Hepatocyte (in vitro differentiated cells): Measurements from ENCODE around the gene APBB2. TPM values are rescaled to one million over a fixed set of nuclear protein-coding genes. Genes with fewer than 3 reads are reported as not detected.

Experiments used
- DNase-seq: peaks from one replicate; pipeline ENCODE4 v3.0.0-alpha.2; 2016; ENCODE audit warnings: low spot score
- H2AFZ ChIP-seq: fragments of 200-600 bp; sonication (generic); 2 replicates; pipeline ENCODE4 v1.6.0; 2016; ENCODE audit warnings: antibody characterized with exemption, mild to moderate bottlenecking
- H3K27ac ChIP-seq: fragments of 200-600 bp; sonication (generic); 2 replicates; pipeline ENCODE4 v1.5.1; 2016; ENCODE audit warnings: mild to moderate bottlenecking
- H3K27me3 ChIP-seq: fragments of 200-600 bp; sonication (generic); 2 replicates; pipeline ENCODE4 v1.6.1; 2016
- H3K36me3 ChIP-seq: fragments of 200-600 bp; sonication (generic); replicated peaks from 2 replicates; pipeline ENCODE4 v1.5.1; 2016; ENCODE audit warnings: low read depth; ENCODE audit not compliant: insufficient read depth
- H3K4me1 ChIP-seq: fragments of 200-600 bp; sonication (generic); 2 replicates; pipeline ENCODE4 v1.5.1; 2016; ENCODE audit warnings: mild to moderate bottlenecking, moderate library complexity; ENCODE audit not compliant: insufficient read depth
- H3K4me2 ChIP-seq: fragments of 200-600 bp; sonication (generic); 2 replicates; pipeline ENCODE4 v1.6.0; 2016
- H3K4me3 ChIP-seq: fragments of 200-600 bp; sonication (generic); 2 replicates; pipeline ENCODE4 v1.5.1; 2016; ENCODE audit warnings: mild to moderate bottlenecking
- H3K79me2 ChIP-seq: fragments of 200-600 bp; sonication (generic); 2 replicates; pipeline ENCODE4 v1.6.0; 2017; ENCODE audit warnings: mild to moderate bottlenecking
- H3K9me2 ChIP-seq: fragments of 200-600 bp; sonication (generic); replicated peaks from 2 replicates; pipeline ENCODE4 v1.6.0; 2017; ENCODE audit warnings: mild to moderate bottlenecking; ENCODE audit not compliant: insufficient read depth
- H3K9me3 ChIP-seq: fragments of 200-600 bp; sonication (generic); 2 replicates; pipeline ENCODE4 v1.5.1; 2016; ENCODE audit warnings: low read depth, mild to moderate bottlenecking
- H4K20me1 ChIP-seq: fragments of 200-600 bp; sonication (generic); 2 replicates; pipeline ENCODE4 v1.6.0; 2016; ENCODE audit warnings: mild to moderate bottlenecking; ENCODE audit not compliant: insufficient read depth, poor library complexity, severe bottlenecking
- CTCF ChIP-seq: fragments of 200-600 bp; sonication (generic); IDR thresholded peaks from 2 replicates; pipeline ENCODE4 v1.5.1; 2016; ENCODE audit warnings: antibody characterized with exemption, mild to moderate bottlenecking; ENCODE audit not compliant: poor library complexity
- EZH2 ChIP-seq: fragments of 200-600 bp; sonication (generic); IDR thresholded peaks from 2 replicates; pipeline ENCODE4 v1.6.1; 2016; ENCODE audit warnings: antibody characterized with exemption, mild to moderate bottlenecking, borderline replicate concordance
- EZH2phosphoT487 ChIP-seq: fragments of 200-600 bp; sonication (generic); IDR thresholded peaks from one replicate; pipeline ENCODE4 v1.6.1; 2018; ENCODE audit warnings: antibody characterized with exemption, mild to moderate bottlenecking, low read depth, moderate library complexity; ENCODE audit not compliant: unreplicated experiment, severe bottlenecking
- WGBS: methylation state at CpG from one replicate; pipeline ENCODE4 v1.1.6; 2016; ENCODE audit warnings: low lambda C conversion rate; ENCODE audit errors: missing lambda C conversion rate; 5-methylcytosine and 5-hydroxymethylcytosine counted together
- polyA plus RNA-seq: library from polyadenylated mRNA; unstranded; fragments of >200 nt; fragmentation: Nextera tagmentation; extraction: Ambion mirVana; gene quantifications from 2 replicates; pipeline ENCODE4 v1.2.1, GENCODE V29; 2016
- total RNA-seq: library from RNA; depleted of rRNA; stranded (reverse); fragments of >200 nt; gene quantifications from 2 replicates; pipeline ENCODE4 v1.2.3, GENCODE V29; 2014

APBB2 gene
- total and polyA plus RNA-seq, 2 experiments from 2014 or later: 23.4 to 47.5 TPM

GRCh38 chr4:40990236-40990898, 224.0 kb downstream of the APBB2 start:
- Histone ChIP-seq H3K27me3 (no peaks in the 10 kb centered on the region), H3K27ac (peak overlapping the region; percentile 1), H3K36me3 (no peaks in the 10 kb centered on the region)

GRCh38 chr4:40987151-40987550, 227.2 kb downstream of the APBB2 start:
- H2AFZ ChIP-seq: no peak overlapping the region
- H3K27ac ChIP-seq: no peak overlapping the region
- no peaks in the 10 kb centered on the region for H4K20me1 ChIP-seq
- no peak for DNase-seq
- H3K79me2 ChIP-seq: peaks cover 4% of the 10 kb centered on the region
- no peaks in the 10 kb centered on the region for H3K9me2 ChIP-seq
- TF ChIP-seq EZH2 (no peak), EZH2phosphoT487 (no peak), CTCF (no peak)
- no peak overlapping the region for H3K4me2 ChIP-seq
- H3K36me3 ChIP-seq: no peaks in the 10 kb centered on the region
- H3K9me3 ChIP-seq: no peaks in the 10 kb centered on the region
- no peaks in the 10 kb centered on the region for H3K27me3 ChIP-seq
- 93% methylated on average over 3 of the region's 3 CpGs for WGBS
- H3K4me1 ChIP-seq: no peaks in the 10 kb centered on the region
- H3K4me3 ChIP-seq: no peak overlapping the region

More at GRCh38 chr4:40990236-40990898, 224.0 kb downstream of the APBB2 start:
- no peak overlapping the region for H2AFZ ChIP-seq
- H3K4me3 ChIP-seq: no peak overlapping the region
- no peak for DNase-seq
- no peaks in the 10 kb centered on the region for H3K9me2 ChIP-seq
- H3K4me1 ChIP-seq: peaks cover 2% of the 10 kb centered on the region
- H3K4me2 ChIP-seq: no peak overlapping the region
- TF ChIP-seq EZH2phosphoT487: no peak
- no peak for TF ChIP-seq CTCF
- no peak for TF ChIP-seq EZH2
- no peaks in the 10 kb centered on the region for H4K20me1 ChIP-seq
- H3K79me2 ChIP-seq: peaks cover 10% of the 10 kb centered on the region
- H3K9me3 ChIP-seq: no peaks in the 10 kb centered on the region
- WGBS: 95% methylated on average over 5 of the region's 5 CpGs

GRCh38 chr4:40986375-40986774, 228.0 kb downstream of the APBB2 start:
- Histone ChIP-seq H3K9me3 (no peaks in the 10 kb centered on the region), H3K4me2 (no peak overlapping the region), H3K4me3 (no peak overlapping the region), H3K79me2 (no peaks in the 10 kb centered on the region), H4K20me1 (no peaks in the 10 kb centered on the region), H2AFZ (no peak overlapping the region), H3K9me2 (no peaks in the 10 kb centered on the region), H3K36me3 (no peaks in the 10 kb centered on the region), H3K27ac (no peak overlapping the region), H3K27me3 (no peaks in the 10 kb centered on the region), H3K4me1 (no peaks in the 10 kb centered on the region)
- 71% methylated on average over 3 of the region's 3 CpGs for WGBS
- TF ChIP-seq CTCF (no peak), EZH2 (no peak), EZH2phosphoT487 (no peak)
- no peak for DNase-seq
